ENCODE measurements around the gene ATP5IF1. TPM values are rescaled to one million over a fixed set of nuclear protein-coding genes. Genes with fewer than 3 reads are reported as not detected.

Gene ATP5IF1
- polyA plus RNA-seq, 1 donor from 2014 or later = 448 TPM

- Histone ChIP-seq H3F3A (ENCODE audit: insufficient read depth, low read length, poor library complexity, severe bottlenecking) (no peaks in the 10 kb centered on the region), H3K27ac (ENCODE audit: low read length) (no peak overlapping the region), H3K9me2 (ENCODE audit: insufficient read depth, low read length) (no peaks in the 10 kb centered on the region), H3K4me3 (ENCODE audit: low read length) (no peak overlapping the region), H3K27me3 (ENCODE audit: insufficient read depth, low read depth, low read length) (no peaks in the 10 kb centered on the region), H3K9ac (ENCODE audit: low read length) (no peak overlapping the region), H3K36me3 (ENCODE audit: insufficient read depth, low read length) (no peaks in the 10 kb centered on the region), H4K20me1 (ENCODE audit: insufficient read depth) (no peaks in the 10 kb centered on the region), H3K9me3 (ENCODE audit: low read length) (no peaks in the 10 kb centered on the region), H3K4me2 (ENCODE audit: low read length) (no peak overlapping the region), H3K79me2 (replicated peaks; ENCODE audit: insufficient read depth, low read length) (no peaks in the 10 kb centered on the region), H2AFZ (ENCODE audit: low read depth, low read length) (no peak overlapping the region)
- TF ChIP-seq POLR2AphosphoS5 (IDR thresholded peaks at IDR 0.05) (no peak), SMC3 (conservative IDR thresholded peaks at IDR 0.05; ENCODE audit: poor library complexity) (no peak), REST (IDR thresholded peaks at IDR 0.05; ENCODE audit: borderline replicate concordance) (no peak)
Measured at GRCh38 chr1:28196330-28196729, 39.6 kb upstream of the ATP5IF1 start.

- Histone ChIP-seq H3K27ac (ENCODE audit: low read length) (no peak overlapping the region), H4K20me1 (ENCODE audit: insufficient read depth) (no peaks in the 10 kb centered on the region), H3K4me3 (ENCODE audit: low read length) (no peak overlapping the region), H3K79me2 (replicated peaks; ENCODE audit: insufficient read depth, low read length) (no peaks in the 10 kb centered on the region), H3K9me3 (ENCODE audit: low read length) (no peaks in the 10 kb centered on the region), H3K27me3 (ENCODE audit: insufficient read depth, low read depth, low read length) (no peaks in the 10 kb centered on the region), H3F3A (ENCODE audit: insufficient read depth, low read length, poor library complexity, severe bottlenecking) (no peaks in the 10 kb centered on the region), H3K36me3 (ENCODE audit: insufficient read depth, low read length) (no peaks in the 10 kb centered on the region), H2AFZ (ENCODE audit: low read depth, low read length) (no peak overlapping the region), H3K4me2 (ENCODE audit: low read length) (no peak overlapping the region), H3K9ac (ENCODE audit: low read length) (no peak overlapping the region), H3K9me2 (ENCODE audit: insufficient read depth, low read length) (no peaks in the 10 kb centered on the region)
- TF ChIP-seq TAF1 (IDR thresholded peaks at IDR 0.05; ENCODE audit: low read depth) (no peak), CTCF (IDR thresholded peaks at IDR 0.05; ENCODE audit: poor library complexity, severe bottlenecking) (no peak), SMC3 (conservative IDR thresholded peaks at IDR 0.05; ENCODE audit: poor library complexity) (no peak)
Measured at GRCh38 chr1:28197682-28198415, 38.1 kb upstream of the ATP5IF1 start.

GRCh38 chr1:28199328-28200233 lies 36.3 kb upstream of the ATP5IF1 start:
- Histone ChIP-seq H3K79me2 (replicated peaks; ENCODE audit: insufficient read depth, low read length) (no peaks in the 10 kb centered on the region), H3K4me2 (ENCODE audit: low read length) (no peak overlapping the region), H3K4me3 (ENCODE audit: low read length) (no peak overlapping the region), H4K20me1 (ENCODE audit: insufficient read depth) (no peaks in the 10 kb centered on the region), H3K9me2 (ENCODE audit: insufficient read depth, low read length) (no peaks in the 10 kb centered on the region), H3K36me3 (ENCODE audit: insufficient read depth, low read length) (no peaks in the 10 kb centered on the region), H3K9me3 (ENCODE audit: low read length) (no peaks in the 10 kb centered on the region), H3F3A (ENCODE audit: insufficient read depth, low read length, poor library complexity, severe bottlenecking) (no peaks in the 10 kb centered on the region), H3K9ac (ENCODE audit: low read length) (no peak overlapping the region), H2AFZ (ENCODE audit: low read depth, low read length) (no peak overlapping the region), H3K27me3 (ENCODE audit: insufficient read depth, low read depth, low read length) (no peaks in the 10 kb centered on the region), H3K27ac (ENCODE audit: low read length) (no peak overlapping the region)
- TF ChIP-seq EZH2 (IDR thresholded peaks at IDR 0.05; ENCODE audit: borderline replicate concordance, insufficient read depth, low read length, poor library complexity, severe bottlenecking) (no peak), CTCF (IDR thresholded peaks at IDR 0.05; ENCODE audit: poor library complexity, severe bottlenecking) (no peak), REST (IDR thresholded peaks at IDR 0.05; ENCODE audit: borderline replicate concordance) (no peak), SMC3 (conservative IDR thresholded peaks at IDR 0.05; ENCODE audit: poor library complexity) (no peak), RAD21 (conservative IDR thresholded peaks at IDR 0.05) (no peak), POLR2AphosphoS5 (IDR thresholded peaks at IDR 0.05) (no peak), TAF1 (IDR thresholded peaks at IDR 0.05; ENCODE audit: low read depth) (no peak)
